SJCRH30 (cell line): ENCODE results near the gene GPR158. TPM values are rescaled to one million over a fixed set of nuclear protein-coding genes. Genes with fewer than 3 reads are reported as not detected.

Source experiments
- DNase-seq, 2 experiments: peaks; one replicate each; pipeline ENCODE4 v3.0.0-alpha.2; 2015 to 2020
- H3K27ac ChIP-seq: fragments of 250-450 bp; sonication (Bioruptor Pico); 2 replicates; pipeline ENCODE4 v1.5.1; 2020; ENCODE audit warnings: mild to moderate bottlenecking, moderate library complexity
- H3K27me3 ChIP-seq: fragments of 250-450 bp; sonication (Bioruptor Pico); 2 replicates; pipeline ENCODE4 v1.5.1; 2020; ENCODE audit warnings: mild to moderate bottlenecking, moderate library complexity
- H3K36me3 ChIP-seq: fragments of 250-450 bp; sonication (Bioruptor Pico); 2 replicates; pipeline ENCODE4 v1.5.1; 2020; ENCODE audit warnings: mild to moderate bottlenecking, moderate library complexity
- H3K4me1 ChIP-seq: fragments of 250-450 bp; sonication (Bioruptor Pico); 2 replicates; pipeline ENCODE4 v1.5.1; 2020; ENCODE audit warnings: mild to moderate bottlenecking, moderate library complexity
- H3K4me3 ChIP-seq: fragments of 250-450 bp; sonication (Bioruptor Pico); 2 replicates; pipeline ENCODE4 v1.5.1; 2020; ENCODE audit warnings: mild to moderate bottlenecking, moderate library complexity
- H3K9me3 ChIP-seq: fragments of 250-450 bp; sonication (Bioruptor Pico); replicated peaks from 2 replicates; pipeline ENCODE4 v1.5.1; 2020; ENCODE audit warnings: mild to moderate bottlenecking, moderate library complexity
- total RNA-seq: library from RNA; depleted of rRNA; stranded (reverse); fragments of >200 nt; shearing (Covaris generic); gene quantifications from 2 replicates; pipeline ENCODE4 v1.2.3, GENCODE V29; 2014

Gene GPR158
- total RNA-seq, 1 experiment from 2014 or later, result 6.8 TPM

DNA sequence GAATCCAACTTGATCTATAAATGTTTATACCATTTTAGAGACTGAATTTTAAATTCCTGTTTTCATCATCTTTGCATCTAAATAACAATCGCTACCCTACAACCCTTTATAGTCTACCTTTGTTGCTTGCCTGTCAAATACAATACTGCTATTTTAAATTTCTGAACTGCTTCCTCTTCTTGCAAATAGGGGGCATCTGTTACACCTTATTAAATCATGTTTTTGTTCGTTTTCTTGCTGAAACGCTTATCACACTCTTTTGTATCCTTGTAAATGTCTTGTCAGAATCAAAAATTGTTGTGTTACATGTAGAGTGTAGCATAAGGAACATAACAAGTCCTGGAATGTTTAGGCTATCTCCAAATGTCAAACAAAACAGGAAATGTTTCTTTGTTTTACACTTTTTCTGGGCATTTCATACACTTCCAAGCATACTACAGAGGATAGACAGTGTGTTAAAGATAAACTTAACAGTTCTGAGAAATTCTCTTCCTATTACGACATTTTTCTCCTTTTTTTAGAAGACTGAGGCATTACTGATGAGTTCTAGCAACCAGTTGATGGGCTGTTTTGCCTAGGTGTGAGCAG lies 281.3 kb downstream of the GPR158 start:
- no peak overlapping the region for H3K4me3 ChIP-seq
- no peaks in the 10 kb centered on the region for H3K27me3 ChIP-seq
- no peaks in the 10 kb centered on the region for H3K9me3 ChIP-seq
- H3K27ac ChIP-seq, result no peak overlapping the region
- H3K4me1 ChIP-seq, result no peaks in the 10 kb centered on the region
- no peak for DNase-seq
- no peaks in the 10 kb centered on the region for H3K36me3 ChIP-seq

DNA sequence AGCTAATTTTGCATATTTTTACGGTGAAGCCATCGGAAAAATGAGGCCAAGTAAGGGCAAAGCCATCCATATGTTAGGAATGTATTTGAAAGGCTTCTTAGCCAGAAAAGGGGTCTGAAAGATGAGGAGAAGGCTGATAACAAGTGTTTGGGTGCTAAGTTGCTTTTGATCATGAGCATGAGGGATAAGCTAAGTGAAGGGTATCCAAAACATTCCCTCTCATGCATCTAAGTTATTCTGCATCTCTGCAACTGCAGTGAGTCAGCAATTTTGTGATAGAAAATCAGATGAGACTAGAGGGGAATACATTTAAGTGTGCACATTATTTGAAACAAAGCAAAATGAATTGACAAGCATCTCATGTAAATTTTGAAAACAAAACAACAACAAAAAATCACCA lies 282.8 kb downstream of the GPR158 start:
- Histone ChIP-seq H3K27me3 (no peaks in the 10 kb centered on the region), H3K4me1 (no peaks in the 10 kb centered on the region), H3K27ac (no peak overlapping the region), H3K9me3 (no peaks in the 10 kb centered on the region), H3K36me3 (no peaks in the 10 kb centered on the region), H3K4me3 (no peak overlapping the region)
- DNase-seq, result no peak

DNA sequence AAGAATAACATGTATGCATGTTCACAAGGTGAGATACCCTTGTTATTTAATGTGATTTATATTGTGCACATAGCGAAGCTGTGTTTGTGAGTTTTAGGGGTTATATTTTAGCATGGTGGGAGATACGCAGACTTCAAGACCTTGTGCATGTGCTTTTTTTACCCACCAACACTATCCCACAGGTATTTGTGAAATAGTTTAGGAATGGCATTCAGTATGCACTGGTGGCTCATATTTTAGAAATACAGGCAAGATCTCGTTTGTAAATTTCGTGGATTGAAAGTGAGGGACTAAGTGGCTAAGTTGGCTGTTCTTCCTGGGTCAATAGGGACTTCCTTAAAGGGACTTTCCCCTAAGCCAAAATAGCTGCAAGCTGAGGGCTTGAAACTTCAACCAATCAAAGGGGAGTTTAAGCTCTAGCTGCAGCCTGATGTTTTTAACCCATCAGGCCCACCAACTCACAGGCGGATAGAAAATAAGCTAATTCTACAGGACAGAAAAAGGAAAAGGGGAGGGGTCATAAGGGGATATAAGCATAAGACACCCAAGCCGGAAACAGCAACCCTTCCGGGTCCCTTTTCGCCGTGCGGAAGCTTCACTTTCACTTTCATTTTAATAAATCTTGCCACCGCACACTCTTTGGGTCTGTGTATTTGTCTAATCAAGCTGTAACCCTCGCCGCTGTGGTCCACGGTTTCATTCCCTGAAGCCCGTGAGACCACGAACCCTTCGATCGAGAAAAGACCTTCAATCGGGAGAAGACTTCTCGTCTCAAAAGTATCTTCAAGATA lies 291.0 kb downstream of the GPR158 start:
- peak overlapping the region; percentile 62 for H3K27ac ChIP-seq
- H3K4me3 ChIP-seq, result peak overlapping the region; percentile 64
- peak; percentile 69 to 84 for DNase-seq
- H3K9me3 ChIP-seq, result no peaks in the 10 kb centered on the region
- no peaks in the 10 kb centered on the region for H3K27me3 ChIP-seq
- no peaks in the 10 kb centered on the region for H3K4me1 ChIP-seq
- H3K36me3 ChIP-seq, result no peaks in the 10 kb centered on the region

DNA sequence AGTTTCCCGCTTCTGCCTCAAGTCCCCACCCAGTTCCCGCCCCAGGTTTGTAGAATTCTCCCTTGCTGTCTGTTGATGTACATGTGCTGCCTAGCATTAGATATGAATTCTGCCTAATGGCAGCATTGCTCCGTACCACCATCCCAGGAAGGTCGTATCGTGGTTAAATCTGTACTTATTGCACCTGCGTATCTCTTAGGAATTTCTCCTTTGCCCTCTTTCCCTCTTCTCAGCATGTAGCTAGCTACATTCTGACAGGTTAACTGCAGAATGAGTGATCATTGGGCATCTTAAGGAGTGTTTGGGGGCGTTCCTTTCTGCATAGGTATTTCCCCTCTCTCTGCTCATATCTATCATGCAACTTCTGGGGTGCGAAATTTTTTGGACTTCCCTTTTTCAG lies 293.1 kb downstream of the GPR158 start:
- Histone ChIP-seq H3K4me1 (no peaks in the 10 kb centered on the region), H3K9me3 (no peaks in the 10 kb centered on the region), H3K4me3 (no peak overlapping the region), H3K36me3 (no peaks in the 10 kb centered on the region), H3K27me3 (no peaks in the 10 kb centered on the region), H3K27ac (no peak overlapping the region)
- DNase-seq, result no peak

DNA sequence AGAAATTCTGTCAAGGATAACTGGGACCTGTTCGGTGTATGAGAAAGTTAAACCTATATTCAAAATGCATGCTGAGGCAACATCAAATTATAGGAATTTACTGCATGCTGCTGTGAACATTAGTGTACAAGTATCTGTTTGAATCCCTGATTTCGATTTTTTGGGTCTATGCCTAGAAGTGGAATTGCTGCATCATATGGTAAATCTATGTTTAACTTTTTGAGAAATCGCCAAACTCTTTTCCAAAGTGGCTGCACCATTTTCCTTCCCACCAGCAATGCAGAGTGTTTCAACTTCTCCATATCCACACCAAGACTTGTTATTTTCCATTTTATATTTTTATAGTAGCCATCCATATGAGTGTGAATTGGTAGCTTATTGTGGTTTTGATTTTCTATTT lies 306.7 kb downstream of the GPR158 start:
- H3K4me1 ChIP-seq, result no peaks in the 10 kb centered on the region
- no peak overlapping the region for H3K4me3 ChIP-seq
- no peaks in the 10 kb centered on the region for H3K27me3 ChIP-seq
- H3K27ac ChIP-seq, result no peak overlapping the region
- H3K36me3 ChIP-seq, result peaks cover 9% of the 10 kb centered on the region; the same call in 1 of the 2 replicates
- no peaks in the 10 kb centered on the region for H3K9me3 ChIP-seq
- no peak for DNase-seq

DNA sequence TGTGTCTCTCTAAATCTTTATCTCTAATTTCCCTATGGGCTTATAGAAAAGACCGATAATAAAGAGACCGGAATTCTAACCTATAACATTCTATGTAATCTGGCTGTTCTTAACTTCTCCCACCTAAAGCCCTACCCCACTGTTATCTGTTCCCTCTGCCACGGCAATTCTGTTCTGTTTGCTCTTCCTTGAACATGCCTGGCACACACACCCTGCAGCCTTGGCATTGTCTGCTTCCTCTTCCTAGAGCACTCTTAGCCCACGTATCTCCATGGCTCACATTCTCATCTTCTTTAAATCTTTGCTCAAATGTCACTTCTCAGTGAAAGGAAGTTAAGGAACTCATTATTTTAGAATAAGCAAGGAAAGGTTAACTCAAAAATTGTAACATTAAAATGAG lies 309.2 kb downstream of the GPR158 start:
- no peak overlapping the region for H3K4me3 ChIP-seq
- no peaks in the 10 kb centered on the region for H3K27me3 ChIP-seq
- peaks cover 9% of the 10 kb centered on the region; the same call in 1 of the 2 replicates for H3K36me3 ChIP-seq
- DNase-seq, result no peak
- H3K27ac ChIP-seq, result no peak overlapping the region
- no peaks in the 10 kb centered on the region for H3K4me1 ChIP-seq
- no peaks in the 10 kb centered on the region for H3K9me3 ChIP-seq

DNA sequence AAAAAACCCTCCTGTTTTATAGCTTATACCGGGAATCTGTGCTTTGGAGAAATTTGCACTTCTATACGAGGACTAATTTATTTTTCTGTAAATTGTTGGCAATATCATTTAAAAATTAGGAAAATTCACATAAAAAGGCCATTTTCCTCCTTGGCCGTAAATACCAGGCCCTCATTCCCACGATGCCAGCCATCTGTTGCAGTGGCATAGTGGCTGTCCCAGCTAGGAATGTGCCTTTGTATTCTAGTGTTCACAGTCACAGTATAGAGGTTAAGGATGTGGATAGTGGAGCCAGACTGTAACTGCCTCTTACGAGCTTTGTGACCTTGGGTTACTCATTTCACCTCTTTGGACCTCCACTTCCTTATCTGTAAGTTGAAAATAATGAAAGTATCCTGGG lies 312.5 kb downstream of the GPR158 start:
- no peaks in the 10 kb centered on the region for H3K9me3 ChIP-seq
- H3K27ac ChIP-seq, result no peak overlapping the region
- no peaks in the 10 kb centered on the region for H3K4me1 ChIP-seq
- H3K4me3 ChIP-seq, result no peak overlapping the region
- H3K36me3 ChIP-seq, result peaks cover 9% of the 10 kb centered on the region
- H3K27me3 ChIP-seq, result no peaks in the 10 kb centered on the region
- DNase-seq, result no peak

DNA sequence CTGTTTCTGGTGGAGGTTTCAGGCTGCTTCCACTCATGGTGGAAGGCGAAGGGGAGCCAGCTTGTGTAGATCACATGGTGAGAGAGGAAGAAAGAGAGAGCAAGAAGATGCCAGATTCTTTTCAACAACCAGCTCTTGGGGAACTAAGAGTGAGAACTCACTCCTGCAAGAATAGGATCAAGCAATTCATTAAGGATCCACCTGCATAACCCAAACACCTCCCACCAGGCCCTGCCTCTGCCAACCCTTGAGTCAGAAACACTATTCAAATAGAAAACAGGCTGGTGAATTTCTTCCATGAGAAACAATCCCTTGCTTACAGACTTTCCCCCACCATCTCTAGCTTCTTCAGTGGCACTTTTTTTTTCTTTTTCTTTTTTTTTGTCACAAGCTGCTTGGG lies 317.2 kb downstream of the GPR158 start:
- Histone ChIP-seq H3K9me3 (no peaks in the 10 kb centered on the region), H3K4me1 (no peaks in the 10 kb centered on the region), H3K27me3 (no peaks in the 10 kb centered on the region; the same call in 1 of the 2 replicates), H3K36me3 (no peaks in the 10 kb centered on the region; the same call in 1 of the 2 replicates), H3K4me3 (no peak overlapping the region), H3K27ac (no peak overlapping the region)
- DNase-seq, result no peak

DNA sequence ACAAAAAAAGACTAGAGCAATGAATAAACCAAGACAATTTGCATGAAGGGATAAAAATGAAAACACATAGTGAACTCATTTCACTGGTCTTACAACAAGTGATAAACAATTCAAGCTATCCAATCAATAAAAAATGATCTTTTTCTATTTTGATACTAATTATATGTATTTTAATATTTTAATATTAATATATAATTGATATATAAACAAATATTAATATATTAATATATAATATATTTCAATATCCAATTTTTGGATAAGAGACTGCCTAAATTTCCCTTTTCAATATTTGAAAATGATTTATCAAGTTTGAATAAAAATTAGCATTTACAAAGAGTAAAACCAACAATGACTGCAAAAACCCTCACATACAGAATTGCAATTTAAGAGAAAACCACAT lies 317.9 kb downstream of the GPR158 start:
- H3K27ac ChIP-seq, result no peak overlapping the region
- H3K4me3 ChIP-seq, result no peak overlapping the region
- H3K27me3 ChIP-seq, result no peaks in the 10 kb centered on the region; the same call in 1 of the 2 replicates
- no peaks in the 10 kb centered on the region for H3K4me1 ChIP-seq
- H3K36me3 ChIP-seq, result no peaks in the 10 kb centered on the region; the same call in 1 of the 2 replicates
- no peaks in the 10 kb centered on the region for H3K9me3 ChIP-seq
- DNase-seq, result no peak

DNA sequence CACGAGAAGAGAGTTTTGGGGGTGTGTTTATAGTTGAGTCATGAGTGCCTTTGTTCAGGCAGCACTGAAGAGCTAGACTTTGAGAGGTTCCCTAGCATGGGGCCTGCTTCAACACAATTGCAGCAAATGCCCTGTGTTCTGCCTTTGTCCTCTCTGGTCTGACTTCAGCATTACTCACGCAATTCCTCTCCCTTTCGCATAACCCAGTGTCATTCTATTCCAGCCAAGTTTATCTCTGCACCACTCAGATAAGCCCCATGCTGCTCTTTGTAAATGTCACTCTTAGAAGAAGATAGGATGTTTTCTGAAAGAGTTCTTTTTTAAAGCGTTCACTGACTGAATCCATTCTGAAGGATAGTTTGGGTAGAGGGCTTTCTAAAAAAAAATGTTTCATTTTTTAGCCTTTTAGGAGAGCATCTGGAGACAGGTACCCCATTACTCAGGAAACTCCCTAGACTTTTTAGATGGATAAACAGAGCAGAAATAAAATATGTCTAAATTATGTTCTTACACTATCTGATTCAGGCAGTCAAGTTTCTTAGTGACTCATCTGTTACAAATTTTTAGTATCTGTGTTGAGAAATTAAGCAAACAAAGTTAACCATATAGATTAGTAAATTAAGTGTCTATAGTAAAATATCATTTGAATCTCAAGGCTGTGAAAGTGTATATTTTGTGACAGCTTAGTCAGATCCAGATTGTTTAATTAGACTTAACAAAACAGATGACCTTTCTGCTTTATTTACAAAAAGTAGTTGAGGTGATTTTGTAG lies 318.5 kb downstream of the GPR158 start:
- Histone ChIP-seq H3K27ac (no peak overlapping the region), H3K4me1 (no peaks in the 10 kb centered on the region), H3K36me3 (no peaks in the 10 kb centered on the region; the same call in 1 of the 2 replicates), H3K9me3 (no peaks in the 10 kb centered on the region), H3K27me3 (no peaks in the 10 kb centered on the region; the same call in 1 of the 2 replicates), H3K4me3 (no peak overlapping the region)
- peak in 1 of 2 experiments; percentile 4 for DNase-seq

DNA sequence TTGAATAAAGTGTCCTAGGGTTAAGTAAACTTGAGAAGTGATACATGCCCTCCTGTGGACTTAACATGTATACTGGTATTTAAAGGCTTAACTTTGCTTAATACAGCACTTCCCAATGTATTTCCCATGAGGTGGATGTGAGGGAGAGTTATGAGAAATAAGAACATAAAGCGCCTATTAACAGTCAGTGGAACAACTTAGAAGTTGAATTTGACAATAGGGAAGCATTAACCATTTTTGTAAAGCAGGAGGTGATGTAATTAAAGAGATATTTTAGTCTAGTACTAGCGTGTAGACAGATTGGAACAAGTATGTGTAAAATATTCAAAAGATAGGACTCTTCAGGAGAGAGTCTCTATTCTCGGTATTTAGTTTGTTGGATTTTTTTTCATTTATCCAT lies 322.4 kb downstream of the GPR158 start:
- Histone ChIP-seq H3K9me3 (no peaks in the 10 kb centered on the region), H3K4me1 (no peaks in the 10 kb centered on the region), H3K4me3 (no peak overlapping the region), H3K27ac (no peak overlapping the region), H3K27me3 (no peaks in the 10 kb centered on the region; the same call in 1 of the 2 replicates), H3K36me3 (no peaks in the 10 kb centered on the region; the same call in 1 of the 2 replicates)
- DNase-seq, result no peak

DNA sequence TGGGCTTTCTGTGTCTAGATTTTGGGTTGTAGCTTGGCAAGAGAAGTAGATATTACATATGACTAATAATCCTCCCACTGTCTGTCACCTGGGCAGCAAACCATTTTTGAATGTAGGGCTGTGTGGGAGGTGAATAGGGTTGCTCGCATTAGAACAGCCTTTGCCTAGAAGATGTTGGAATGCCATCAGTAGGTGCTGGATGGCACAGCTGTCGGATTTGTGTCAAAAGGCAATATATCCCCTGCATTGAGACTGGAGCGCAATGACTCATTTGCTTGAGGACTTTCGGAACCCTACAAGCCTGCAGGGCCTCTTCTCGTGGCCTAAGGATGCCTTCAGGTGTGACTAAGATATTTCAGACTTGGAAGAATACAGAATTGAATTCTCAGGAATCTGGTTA lies 323.8 kb downstream of the GPR158 start:
- H3K27ac ChIP-seq, result no peak overlapping the region
- no peaks in the 10 kb centered on the region for H3K36me3 ChIP-seq
- H3K9me3 ChIP-seq, result no peaks in the 10 kb centered on the region
- no peaks in the 10 kb centered on the region for H3K4me1 ChIP-seq
- H3K27me3 ChIP-seq, result no peaks in the 10 kb centered on the region; the same call in 1 of the 2 replicates
- no peak overlapping the region for H3K4me3 ChIP-seq
- no peak for DNase-seq

DNA sequence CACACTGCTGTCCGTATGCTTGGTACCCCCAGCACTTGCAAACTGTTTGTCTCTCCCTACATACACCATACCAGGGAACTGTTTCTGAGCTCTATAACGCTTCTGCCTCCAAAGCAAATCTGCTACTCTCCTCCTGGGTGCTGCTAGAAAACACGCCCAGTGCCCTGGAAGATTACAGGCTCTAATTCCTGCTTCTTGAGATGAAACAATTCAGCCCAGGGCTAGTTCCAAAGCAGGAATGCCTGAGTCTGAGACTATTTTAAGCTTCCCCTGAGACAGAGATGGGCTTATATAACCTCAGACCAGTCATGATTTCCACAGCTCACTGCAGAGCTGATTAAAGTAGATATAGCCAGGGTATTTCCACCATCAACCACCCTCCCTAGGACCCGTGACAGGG lies 327.1 kb downstream of the GPR158 start:
- Histone ChIP-seq H3K4me1 (no peaks in the 10 kb centered on the region), H3K27ac (no peak overlapping the region), H3K36me3 (no peaks in the 10 kb centered on the region), H3K27me3 (no peaks in the 10 kb centered on the region; the same call in 1 of the 2 replicates), H3K9me3 (no peaks in the 10 kb centered on the region), H3K4me3 (no peak overlapping the region)
- no peak for DNase-seq

DNA sequence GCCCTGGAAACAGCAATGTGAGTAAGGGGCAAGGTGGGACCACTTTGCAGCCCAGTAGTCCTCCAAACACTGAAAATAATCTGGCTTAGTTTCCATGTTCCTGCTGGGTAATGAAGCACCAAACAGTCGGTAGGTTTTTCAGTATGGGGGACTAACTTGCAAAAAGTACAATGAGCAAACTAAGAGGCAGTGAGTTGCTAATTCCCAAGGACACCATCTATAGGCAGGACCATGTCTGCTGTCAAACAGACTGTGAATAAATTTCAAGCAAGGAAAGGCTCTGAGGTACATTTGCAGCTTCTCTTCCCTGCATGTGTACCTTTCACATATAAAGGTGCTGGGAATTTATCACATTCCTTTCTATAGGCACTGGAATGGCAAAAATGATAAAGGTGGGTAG lies 327.7 kb downstream of the GPR158 start:
- Histone ChIP-seq H3K9me3 (no peaks in the 10 kb centered on the region), H3K27ac (no peak overlapping the region), H3K4me3 (no peak overlapping the region), H3K4me1 (no peaks in the 10 kb centered on the region), H3K27me3 (no peaks in the 10 kb centered on the region), H3K36me3 (no peaks in the 10 kb centered on the region)
- no peak for DNase-seq

DNA sequence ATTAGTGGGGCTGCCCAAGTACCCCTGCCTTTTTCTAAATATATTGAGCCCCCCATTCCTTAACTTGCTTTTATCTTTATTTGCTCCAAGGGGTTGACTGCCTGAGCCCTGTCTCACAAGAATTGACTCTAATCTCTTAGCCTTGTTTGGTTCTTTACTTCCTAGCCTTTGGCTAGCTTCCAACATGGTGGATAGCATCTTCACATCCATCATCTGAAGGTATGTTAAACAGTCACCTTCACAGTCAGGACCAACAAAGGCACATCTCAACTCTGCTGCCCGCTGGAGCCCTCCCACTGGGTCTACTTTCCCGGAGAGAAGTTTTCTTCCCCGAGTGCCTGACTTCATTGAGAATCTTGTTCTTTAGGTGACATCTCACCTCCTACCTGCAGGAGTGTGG lies 329.5 kb downstream of the GPR158 start:
- Histone ChIP-seq H3K27ac (no peak overlapping the region), H3K9me3 (no peaks in the 10 kb centered on the region), H3K4me1 (no peaks in the 10 kb centered on the region), H3K36me3 (no peaks in the 10 kb centered on the region), H3K27me3 (no peaks in the 10 kb centered on the region), H3K4me3 (no peak overlapping the region)
- no peak for DNase-seq
